ENCODE data around the gene ZDHHC14.
A peak's percentile ranks its signal among the peaks of the same experiment; 100 is the strongest.

DNA sequence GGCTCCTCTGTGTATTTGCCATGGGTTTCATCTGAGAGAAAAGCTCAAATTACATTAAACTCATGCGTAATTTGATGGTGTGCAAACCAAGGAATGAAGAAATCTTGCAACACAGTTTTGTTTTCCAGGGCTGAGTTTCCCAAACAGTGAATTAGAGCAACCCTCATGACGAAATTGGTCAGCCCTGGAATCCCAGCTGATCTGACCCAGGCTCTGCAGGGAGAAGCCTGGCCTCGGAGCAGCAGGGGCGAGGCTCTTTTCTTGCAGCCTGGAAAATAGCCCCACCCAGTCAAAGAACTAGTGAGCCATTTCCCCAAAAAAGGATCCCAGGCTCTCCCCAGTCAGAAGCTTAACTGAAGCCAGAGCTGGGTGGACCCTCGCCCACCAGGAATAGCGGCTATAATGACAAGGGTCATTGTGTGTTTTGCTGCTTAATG lies 334.8 kb downstream of the ZDHHC14 start:
- TF ChIP-seq, protein P1, sequence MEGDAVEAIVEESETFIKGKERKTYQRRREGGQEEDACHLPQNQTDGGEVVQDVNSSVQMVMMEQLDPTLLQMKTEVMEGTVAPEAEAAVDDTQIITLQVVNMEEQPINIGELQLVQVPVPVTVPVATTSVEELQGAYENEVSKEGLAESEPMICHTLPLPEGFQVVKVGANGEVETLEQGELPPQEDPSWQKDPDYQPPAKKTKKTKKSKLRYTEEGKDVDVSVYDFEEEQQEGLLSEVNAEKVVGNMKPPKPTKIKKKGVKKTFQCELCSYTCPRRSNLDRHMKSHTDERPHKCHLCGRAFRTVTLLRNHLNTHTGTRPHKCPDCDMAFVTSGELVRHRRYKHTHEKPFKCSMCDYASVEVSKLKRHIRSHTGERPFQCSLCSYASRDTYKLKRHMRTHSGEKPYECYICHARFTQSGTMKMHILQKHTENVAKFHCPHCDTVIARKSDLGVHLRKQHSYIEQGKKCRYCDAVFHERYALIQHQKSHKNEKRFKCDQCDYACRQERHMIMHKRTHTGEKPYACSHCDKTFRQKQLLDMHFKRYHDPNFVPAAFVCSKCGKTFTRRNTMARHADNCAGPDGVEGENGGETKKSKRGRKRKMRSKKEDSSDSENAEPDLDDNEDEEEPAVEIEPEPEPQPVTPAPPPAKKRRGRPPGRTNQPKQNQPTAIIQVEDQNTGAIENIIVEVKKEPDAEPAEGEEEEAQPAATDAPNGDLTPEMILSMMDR (IDR thresholded peaks at IDR 0.05) = no peak
- TF ChIP-seq POLR2A (IDR thresholded peaks at IDR 0.05) (no peak), POLR2AphosphoS5 (IDR thresholded peaks at IDR 0.05) (peak; percentile 22 to 65 (median 46))
